Stomach (tissue), 9 donors: Measurements from ENCODE around the gene DCAKD. TPM values are rescaled to one million over a fixed set of nuclear protein-coding genes. Genes with fewer than 3 reads are reported as not detected.

Experiments
- DNase-seq, 2 donors: peaks; one replicate each; pipeline versions ENCODE4 v3.0.0 to v3.0.0-alpha.2; 2013 to 2019
- H3K27ac ChIP-seq, 5 donors: fragments of 200-600 bp in 4 of 5; sonication (generic) in 4 of 5; one replicate each; pipeline ENCODE4 v1.5.1; 2013 to 2019; ENCODE audit warnings: mild to moderate bottlenecking in 1 of 5, moderate library complexity in 1 of 5
- H3K27me3 ChIP-seq, 3 donors: fragments of 200-600 bp; sonication (generic); one replicate each; pipeline ENCODE4 v1.5.1; 2017 to 2019; ENCODE audit warnings: mixed run types in 1 of 3
- H3K36me3 ChIP-seq, 4 donors: fragments of 200-600 bp; sonication (generic); 1 replicate in 3 of 4; 2 replicates in 1 of 4; pipeline ENCODE4 v1.5.1; 2016 to 2019
- H3K4me1 ChIP-seq, 4 donors: fragments of 200-600 bp; sonication (generic); one replicate each; pipeline ENCODE4 v1.5.1; 2016 to 2019
- H3K4me3 ChIP-seq, 4 donors: fragments of 200-600 bp; sonication (generic) in 3 of 4; one replicate each; pipeline ENCODE4 v1.5.1; 2016 to 2019; ENCODE audit warnings: mild to moderate bottlenecking in 1 of 4
- H3K9me3 ChIP-seq, 4 donors: fragments of 200-600 bp; sonication (generic); one replicate each; pipeline ENCODE4 v1.5.1; 2016 to 2019
- CTCF ChIP-seq, 7 experiments: fragments of 450-650 bp in 4 of 7; fragments of 200-600 bp in 3 of 7; sonication (generic) in 3 of 7; IDR thresholded peaks; one replicate each; pipeline ENCODE4 v1.5.1; 2016 to 2019; ENCODE audit warnings: antibody characterized with exemption in 7 of 7, control low read depth in 2 of 7, mild to moderate bottlenecking in 1 of 7
- EP300 ChIP-seq: sonication (generic); formaldehyde crosslinking; IDR thresholded peaks from one replicate; pipeline ENCODE4 v1.6.1; 2017; ENCODE audit warnings: antibody characterized with exemption
- POLR2A ChIP-seq, 4 donors: fragments of 450-650 bp; IDR thresholded peaks; one replicate each; pipeline ENCODE4 v1.6.1; 2016; ENCODE audit warnings: antibody characterized with exemption in 4 of 4, control low read depth in 2 of 4, mild to moderate bottlenecking in 1 of 4, moderate library complexity in 1 of 4
- POLR2AphosphoS5 ChIP-seq, 3 donors: sonication (generic); formaldehyde crosslinking; IDR thresholded peaks; one replicate each; pipeline ENCODE4 v1.6.1; 2016; ENCODE audit warnings: antibody characterized with exemption in 3 of 3
- WGBS, 5 donors: extraction: QIAGEN DNeasy Blood & Tissue Kit in 3 of 5; methylation state at CpG; one replicate each; pipeline versions ENCODE4 v1.1.5 to v1.1.7; 2013 to 2018; 5-methylcytosine and 5-hydroxymethylcytosine counted together
- intact Hi-C: fragments of 100-400 bp; cut with DNase I; formaldehyde crosslinking; loops from one replicate; pipeline ENCODE4 v1.15.1; 2023; ENCODE audit warnings: low total_unique reads
- polyA plus RNA-seq, 3 donors: library from polyadenylated mRNA; stranded (reverse); fragments of 200-250 nt; gene quantifications; one replicate each; pipeline ENCODE4 v1.2.3, GENCODE V29; 2013
- total RNA-seq, 5 donors: library from RNA; depleted of rRNA; stranded (reverse); fragments of >200 nt; gene quantifications; one replicate each; pipeline versions ENCODE4 v1.1.0 to v1.2.3, GENCODE V29; 2014 to 2016
- donor health status: healthy with polysubstance abuse.
- donor health status: Bipolar disorder and iron deficiency.
- donor health status: healthy.

Gene DCAKD
- total and polyA plus RNA-seq, 8 donors = 2.3 to 22.9 (median 13.2) TPM

GRCh38 chr17:44990994-44991393 is 60.4 kb downstream of the DCAKD start:
- WGBS, 5 donors = 67 to 72% (median 71%) methylated on average over 10 of the region's 10 CpGs
- no peak for DNase-seq
- Histone ChIP-seq H3K27ac (no peak overlapping the region), H3K27me3 (peaks cover 0 to 56% (median 22%) of the 10 kb centered on the region in 3 donors), H3K4me3 (no peak overlapping the region), H3K9me3 (no peaks in the 10 kb centered on the region), H3K36me3 (no peaks in the 10 kb centered on the region), H3K4me1 (peaks cover 5 to 15% (median 9%) of the 10 kb centered on the region in 4 donors)
- no peak for TF ChIP-seq EP300
- no peak for TF ChIP-seq POLR2A (IDR thresholded peaks at IDR 0.05)
- no peak for TF ChIP-seq CTCF (IDR thresholded peaks at IDR 0.05)
- no peak for TF ChIP-seq POLR2AphosphoS5 (IDR thresholded peaks at IDR 0.05)
- intact Hi-C loops = no loop called here

DNA sequence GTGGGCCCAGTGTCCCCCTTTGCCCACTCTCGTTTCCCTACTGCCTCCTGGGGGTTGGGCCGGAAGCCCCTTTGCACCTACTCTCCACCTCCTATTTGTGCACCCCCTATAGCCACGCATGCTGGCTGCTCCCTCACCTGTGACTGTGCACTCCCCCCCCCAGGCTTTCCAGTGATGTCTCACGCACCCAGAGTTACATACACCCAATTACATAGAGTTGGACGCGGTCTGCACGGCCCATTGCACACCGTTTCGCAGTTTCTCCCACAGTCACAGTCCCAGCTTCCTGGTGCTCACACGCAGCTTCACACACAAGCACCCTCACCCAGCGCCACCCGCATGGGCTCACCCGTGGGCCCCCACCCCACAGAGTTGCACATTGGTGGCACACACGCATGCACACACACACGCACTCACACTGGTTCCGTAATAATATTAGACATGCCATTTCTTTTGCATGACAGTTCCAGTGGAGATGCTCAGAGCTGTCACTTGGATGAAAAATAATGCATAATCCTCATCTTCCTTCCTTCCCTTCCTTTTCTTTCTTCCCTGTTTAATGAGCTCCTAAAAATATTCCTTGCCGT is 61.8 kb downstream of the DCAKD start:
- Histone ChIP-seq H3K4me3 (no peak overlapping the region), H3K27ac (no peak overlapping the region), H3K4me1 (peaks cover 5 to 15% (median 9%) of the 10 kb centered on the region in 4 donors), H3K36me3 (no peaks in the 10 kb centered on the region), H3K27me3 (peaks cover 0 to 59% (median 22%) of the 10 kb centered on the region in 3 donors), H3K9me3 (no peaks in the 10 kb centered on the region)
- DNase-seq = no peak
- 83 to 89% (median 87%) methylated on average over 17 of the region's 17 CpGs for WGBS, 5 donors
- intact Hi-C loops = no loop called here
- TF ChIP-seq EP300 (no peak), POLR2AphosphoS5 (IDR thresholded peaks at IDR 0.05) (no peak), CTCF (IDR thresholded peaks at IDR 0.05) (no peak)

DNA sequence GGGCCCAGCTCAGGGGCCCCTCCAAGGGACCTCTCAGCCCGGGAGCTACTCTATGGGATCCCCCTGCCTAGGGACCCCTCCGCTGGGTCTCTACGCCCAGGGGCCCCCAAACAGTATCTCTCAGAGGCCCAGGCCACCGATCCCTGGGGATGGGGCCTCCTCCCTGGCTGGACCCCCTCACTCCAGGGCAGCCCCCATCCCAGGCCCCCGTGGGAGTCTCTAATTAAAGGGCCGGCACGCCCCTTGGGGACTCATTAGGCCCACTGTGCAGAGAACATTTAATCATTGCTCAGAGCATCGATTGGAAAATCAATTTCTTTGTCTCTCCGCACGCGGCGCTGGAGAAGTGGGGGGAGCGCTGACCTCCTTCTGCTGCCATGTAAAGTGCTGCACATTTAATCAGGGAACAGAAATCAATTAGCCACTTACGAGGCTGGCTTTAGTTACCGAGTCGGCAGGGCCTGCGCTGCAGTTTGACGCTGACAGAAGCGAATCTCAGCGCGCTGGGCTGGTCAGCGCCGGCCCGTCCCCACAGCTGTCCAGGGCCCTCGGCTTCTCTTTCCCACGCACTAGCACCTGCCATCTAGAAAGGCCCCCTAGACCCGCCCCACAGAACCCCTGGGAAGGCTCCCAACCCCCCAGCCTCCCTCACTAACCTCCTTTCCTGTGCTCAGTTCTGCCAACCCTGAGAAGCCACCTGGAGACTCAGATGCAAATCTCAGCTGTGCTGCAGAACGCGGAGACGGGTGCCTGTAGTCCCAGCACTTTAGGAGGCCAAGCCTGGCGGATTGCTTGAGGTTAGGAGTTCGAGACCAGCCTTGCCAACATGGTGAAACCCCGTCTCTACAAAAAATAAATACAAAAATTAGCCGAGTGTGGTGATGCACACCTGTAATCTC is 63.1 kb downstream of the DCAKD start:
- peak in 1 of 2 donors; percentile 61 for DNase-seq
- Histone ChIP-seq H3K4me1 (peaks cover 5 to 15% (median 9%) of the 10 kb centered on the region in 4 donors), H3K27me3 (peaks cover 0 to 58% (median 22%) of the 10 kb centered on the region in 3 donors), H3K4me3 (no peak overlapping the region), H3K36me3 (no peaks in the 10 kb centered on the region), H3K9me3 (no peaks in the 10 kb centered on the region), H3K27ac (no peak overlapping the region)
- intact Hi-C loops = no loop called here
- WGBS, 5 donors = 32 to 44% (median 42%) methylated on average over 29 to 34 of the region's 34 CpGs
- no peak for TF ChIP-seq POLR2A (IDR thresholded peaks at IDR 0.05)

DNA sequence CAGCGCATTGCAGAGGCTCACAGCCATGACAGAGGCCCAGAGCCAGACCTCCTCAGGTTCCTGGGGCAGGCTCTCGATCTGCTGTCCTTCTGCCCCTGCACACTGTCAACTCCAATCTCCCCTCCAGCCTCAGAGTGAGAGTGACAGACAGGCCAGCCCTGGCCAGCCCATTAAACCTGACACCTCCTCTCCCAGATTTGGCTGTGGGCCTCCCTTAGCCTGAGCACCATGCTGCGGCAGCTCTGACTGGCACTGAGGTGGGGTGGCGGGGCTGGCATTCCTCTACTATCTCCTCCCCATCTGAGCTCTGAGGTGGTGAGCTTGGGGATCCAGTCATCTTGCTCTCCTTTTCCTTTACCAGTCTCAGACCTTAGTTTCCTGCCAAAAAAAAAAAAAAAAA is 67.9 kb downstream of the DCAKD start:
- 79 to 91% (median 87%) methylated on average over 4 of the region's 4 CpGs for WGBS, 5 donors
- Histone ChIP-seq H3K9me3 (no peaks in the 10 kb centered on the region), H3K4me1 (peaks cover 31 to 50% (median 38%) of the 10 kb centered on the region in 4 donors), H3K27ac (no peak overlapping the region), H3K36me3 (no peaks in the 10 kb centered on the region), H3K27me3 (peaks cover 0 to 45% (median 16%) of the 10 kb centered on the region in 3 donors), H3K4me3 (no peak overlapping the region)
- intact Hi-C loops = no loop called here
- DNase-seq = no peak
- no peak for TF ChIP-seq EP300
- TF ChIP-seq POLR2A (IDR thresholded peaks at IDR 0.05) = no peak
- no peak for TF ChIP-seq CTCF (IDR thresholded peaks at IDR 0.05)
- TF ChIP-seq POLR2AphosphoS5 (IDR thresholded peaks at IDR 0.05) = no peak
